ENCODE results near the gene SDC4. TPM values are rescaled to one million over a fixed set of nuclear protein-coding genes. Genes with fewer than 3 reads are reported as not detected.

Gene SDC4
- total and polyA plus RNA-seq, 8 donors = 27.4 to 343 (median 80.1) TPM

GRCh38 chr20:45365444-45365970 is 17.3 kb upstream of the SDC4 start:
- intact Hi-C loops (cut with DNase I; ENCODE audit: low total_unique reads) = loop anchor here (5.0 kb wide), 1 partner anchor 57 kb away; no protein-coding TSS in a partner anchor
- peaks cover 23 to 43% (median 40%) of the 10 kb centered on the region in 4 donors for H3K36me3 ChIP-seq
- TF ChIP-seq POLR2A (IDR thresholded peaks at IDR 0.05) (no peak), CTCF (IDR thresholded peaks at IDR 0.05) (no peak), POLR2AphosphoS5 (IDR thresholded peaks at IDR 0.05) (no peak), EP300 (IDR thresholded peaks at IDR 0.05) (no peak)
- DNase-seq = no peak
- H3K27ac ChIP-seq = peak overlapping the region in 1 of 5 donors; percentile 42
- no peak overlapping the region for H3K4me3 ChIP-seq
- no peaks in the 10 kb centered on the region for H3K9me3 ChIP-seq
- H3K27me3 ChIP-seq = no peaks in the 10 kb centered on the region
- peaks cover 18 to 60% (median 37%) of the 10 kb centered on the region in 4 donors for H3K4me1 ChIP-seq
- 88 to 92% (median 89%) methylated on average over 5 of the region's 5 CpGs for WGBS, 5 donors

GRCh38 chr20:45363611-45364492 is 15.6 kb upstream of the SDC4 start:
- Histone ChIP-seq H3K4me3 (peak overlapping the region; percentile 66 to 83 (median 80)), H3K27me3 (no peaks in the 10 kb centered on the region), H3K36me3 (peaks cover 23 to 43% (median 40%) of the 10 kb centered on the region in 4 donors), H3K4me1 (peaks cover 35 to 73% (median 51%) of the 10 kb centered on the region in 4 donors), H3K9me3 (no peaks in the 10 kb centered on the region), H3K27ac (peak overlapping the region; percentile 91 to 98 (median 97))
- 17 to 18% (median 17%) methylated on average over 20 to 23 of the region's 23 CpGs for WGBS, 5 donors
- intact Hi-C loops (cut with DNase I; ENCODE audit: low total_unique reads) = no loop called here
- TF ChIP-seq POLR2A (IDR thresholded peaks at IDR 0.05) = no peak
- no peak for TF ChIP-seq CTCF (IDR thresholded peaks at IDR 0.05)
- TF ChIP-seq POLR2AphosphoS5 (IDR thresholded peaks at IDR 0.05) = no peak
- no peak for TF ChIP-seq EP300 (IDR thresholded peaks at IDR 0.05)
- DNase-seq = no peak

- peaks cover 43 to 75% (median 60%) of the 10 kb centered on the region in 4 donors for H3K4me1 ChIP-seq
- H3K36me3 ChIP-seq = peaks cover 23 to 35% (median 33%) of the 10 kb centered on the region in 4 donors
- no peaks in the 10 kb centered on the region for H3K9me3 ChIP-seq
- DNase-seq = peak; percentile 98 to 100
- H3K27ac ChIP-seq = peak within 1 kb of the TSS; percentile 91 to 98 (median 97)
- peak within 1 kb of the TSS; percentile 66 to 83 (median 80) for H3K4me3 ChIP-seq
- intact Hi-C loops (cut with DNase I; ENCODE audit: low total_unique reads) = no loop called here
- no peaks in the 10 kb centered on the region for H3K27me3 ChIP-seq
- WGBS, 5 donors = 0 to 1% (median 0%) methylated on average over 40 to 55 of the region's 55 CpGs
- TF ChIP-seq EP300 (IDR thresholded peaks at IDR 0.05) (no peak), POLR2AphosphoS5 (IDR thresholded peaks at IDR 0.05) (peak; percentile 93 to 98 (median 98)), CTCF (IDR thresholded peaks at IDR 0.05) (peak in 5 of 7 experiments; percentile 61 to 99 (median 89)), POLR2A (IDR thresholded peaks at IDR 0.05) (peak in 2 of 4 donors; percentile 78 to 88)
These were observed 14.8 kb upstream of the SDC4 start, which contains the start of gene SYS1 for GRCh38 chr20:45362804-45363610. Gene SYS1 (plus strand): TSS chr20:45363156. CDS start chr20:45363532, 376 bp downstream.

GRCh38 chr20:45361793-45362192 is 13.6 kb upstream of the SDC4 start:
- Histone ChIP-seq H3K4me3 (peak overlapping the region in 1 of 4 donors; percentile 80), H3K27me3 (no peaks in the 10 kb centered on the region), H3K36me3 (peaks cover 12 to 23% (median 20%) of the 10 kb centered on the region in 4 donors), H3K4me1 (peaks cover 52 to 82% (median 68%) of the 10 kb centered on the region in 4 donors), H3K9me3 (no peaks in the 10 kb centered on the region), H3K27ac (peak overlapping the region; percentile 54 to 97 (median 95))
- intact Hi-C loops (cut with DNase I; ENCODE audit: low total_unique reads) = no loop called here
- WGBS, 5 donors = 46 to 58% (median 50%) methylated on average over 6 of the region's 6 CpGs
- no peak for DNase-seq
- TF ChIP-seq POLR2A (IDR thresholded peaks at IDR 0.05) (no peak), POLR2AphosphoS5 (IDR thresholded peaks at IDR 0.05) (no peak), EP300 (IDR thresholded peaks at IDR 0.05) (no peak), CTCF (IDR thresholded peaks at IDR 0.05) (no peak)

Measured in stomach (tissue), 9 donors.